ENCODE measurements around the gene YWHAG. TPM values are rescaled to one million over a fixed set of nuclear protein-coding genes. Genes with fewer than 3 reads are reported as not detected.
"Not testable (repeated sequence)": the region's sequence is repeated elsewhere in the genome, so short reads cannot be mapped to it uniquely, and the experiment has no call there.

The YWHAG gene
- total and polyA plus RNA-seq, 2 donors from 2014 or later = 45.4 to 94.2 TPM

GRCh38 chr7:76369018-76369417, 10.2 kb upstream of the YWHAG start:
- no peak overlapping the region for H3K9ac ChIP-seq (ENCODE audit: low read length in 3 of 3)
- H3K9me3 ChIP-seq (ENCODE audit: control insufficient read depth in 2 of 3, insufficient read depth in 1 of 3, low read length in 3 of 3) = no peaks in the 10 kb centered on the region
- intact Hi-C loops (cut with DNase I) = no loop called here
- H3K4me3 ChIP-seq (ENCODE audit: low read length in 3 of 3) = no peak overlapping the region
- no peaks in the 10 kb centered on the region for H3K27me3 ChIP-seq (ENCODE audit: control insufficient read depth, insufficient read depth, low read length)
- H3K27ac ChIP-seq (ENCODE audit: low read depth in 2 of 2, low read length in 2 of 2) = no peak overlapping the region
- no peaks in the 10 kb centered on the region for H3K36me3 ChIP-seq (ENCODE audit: control insufficient read depth in 2 of 3, insufficient read depth in 3 of 3, low read length in 3 of 3)
- peaks cover 0 to 6% (median 4%) of the 10 kb centered on the region in 3 donors for H3K4me1 ChIP-seq (ENCODE audit: control insufficient read depth in 2 of 3, insufficient read depth in 2 of 3, low read depth in 1 of 3, low read length in 3 of 3)
- no peak for FAIRE-seq
- no peak for TF ChIP-seq CTCF (IDR thresholded peaks at IDR 0.05; ENCODE audit: borderline replicate concordance, extremely low read depth, insufficient read depth)
- DNase-seq = peak in 1 of 5 donors; percentile 29

GRCh38 chr7:76368190-76368589, 9.4 kb upstream of the YWHAG start:
- Histone ChIP-seq H3K9ac (ENCODE audit: low read length in 3 of 3) (no peak overlapping the region), H3K27me3 (ENCODE audit: control insufficient read depth, insufficient read depth, low read length) (no peaks in the 10 kb centered on the region), H3K36me3 (ENCODE audit: control insufficient read depth in 2 of 3, insufficient read depth in 3 of 3, low read length in 3 of 3) (no peaks in the 10 kb centered on the region), H3K27ac (ENCODE audit: low read depth in 2 of 2, low read length in 2 of 2) (no peak overlapping the region), H3K4me3 (ENCODE audit: low read length in 3 of 3) (no peak overlapping the region), H3K9me3 (ENCODE audit: control insufficient read depth in 2 of 3, insufficient read depth in 1 of 3, low read length in 3 of 3) (no peaks in the 10 kb centered on the region), H3K4me1 (ENCODE audit: control insufficient read depth in 2 of 3, insufficient read depth in 2 of 3, low read depth in 1 of 3, low read length in 3 of 3) (peaks cover 0 to 6% (median 4%) of the 10 kb centered on the region in 3 donors)
- intact Hi-C loops (cut with DNase I) = no loop called here
- FAIRE-seq (no peak), DNase-seq (peak in 1 of 5 donors; percentile 4)
- no peak for TF ChIP-seq CTCF (IDR thresholded peaks at IDR 0.05; ENCODE audit: borderline replicate concordance, extremely low read depth, insufficient read depth)

GRCh38 chr7:76364198-76364584, 5.4 kb upstream of the YWHAG start:
- peak overlapping the region; percentile 43 to 85 for H3K27ac ChIP-seq (ENCODE audit: low read depth in 2 of 2, low read length in 2 of 2)
- H3K4me3 ChIP-seq (ENCODE audit: low read length in 3 of 3) = no peak overlapping the region
- intact Hi-C loops (cut with DNase I) = no loop called here
- H3K4me1 ChIP-seq (ENCODE audit: control insufficient read depth in 2 of 3, insufficient read depth in 2 of 3, low read depth in 1 of 3, low read length in 3 of 3) = peaks cover 3 to 11% (median 10%) of the 10 kb centered on the region in 3 donors
- DNase-seq = peak in 2 of 5 donors; percentile 50 to 69
- no peaks in the 10 kb centered on the region for H3K27me3 ChIP-seq (ENCODE audit: control insufficient read depth, insufficient read depth, low read length)
- no peaks in the 10 kb centered on the region for H3K9me3 ChIP-seq (ENCODE audit: control insufficient read depth in 2 of 3, insufficient read depth in 1 of 3, low read length in 3 of 3)
- no peak for TF ChIP-seq CTCF (IDR thresholded peaks at IDR 0.05; ENCODE audit: borderline replicate concordance, extremely low read depth, insufficient read depth)
- H3K36me3 ChIP-seq (ENCODE audit: control insufficient read depth in 2 of 3, insufficient read depth in 3 of 3, low read length in 3 of 3) = no peaks in the 10 kb centered on the region
- peak overlapping the region in 1 of 3 donors; percentile 34 for H3K9ac ChIP-seq (ENCODE audit: low read length in 3 of 3)
- FAIRE-seq = no peak

GRCh38 chr7:76363754-76364153, 5.0 kb upstream of the YWHAG start:
- H3K36me3 ChIP-seq (ENCODE audit: control insufficient read depth in 2 of 3, insufficient read depth in 3 of 3, low read length in 3 of 3); FAIRE-seq; intact Hi-C loops (cut with DNase I); H3K9ac ChIP-seq (ENCODE audit: low read length in 3 of 3); H3K27me3 ChIP-seq (ENCODE audit: control insufficient read depth, insufficient read depth, low read length); DNase-seq; H3K9me3 ChIP-seq (ENCODE audit: control insufficient read depth in 2 of 3, insufficient read depth in 1 of 3, low read length in 3 of 3); H3K4me3 ChIP-seq (ENCODE audit: low read length in 3 of 3): not testable (repeated sequence)
- peak overlapping the region in 1 of 2 donors; percentile 43 for H3K27ac ChIP-seq (ENCODE audit: low read depth in 2 of 2, low read length in 2 of 2)
- peaks cover 3 to 11% (median 10%) of the 10 kb centered on the region in 3 donors for H3K4me1 ChIP-seq (ENCODE audit: control insufficient read depth in 2 of 3, insufficient read depth in 2 of 3, low read depth in 1 of 3, low read length in 3 of 3)
